ENCODE measurements around the gene CSRNP3. TPM values are rescaled to one million over a fixed set of nuclear protein-coding genes. Genes with fewer than 3 reads are reported as not detected.

The CSRNP3 gene
- total RNA-seq, 1 donor from 2014 or later, result 20.6 TPM

- no peak for DNase-seq
Measured at GRCh38 chr2:165686800-165687199, 217.3 kb downstream of the CSRNP3 start.

- DNase-seq, result no peak
Measured at GRCh38 chr2:165687426-165688002, 218.0 kb downstream of the CSRNP3 start.

- no peak for DNase-seq
Measured at GRCh38 chr2:165691615-165692014, 222.1 kb downstream of the CSRNP3 start.

- no peak for DNase-seq
Measured at GRCh38 chr2:165692906-165693305, 223.4 kb downstream of the CSRNP3 start.

GRCh38 chr2:165693838-165694237 lies 224.3 kb downstream of the CSRNP3 start:
- no peak for DNase-seq

- no peak for DNase-seq
Measured at GRCh38 chr2:165697748-165698443, 228.4 kb downstream of the CSRNP3 start.

- DNase-seq, result peak; percentile 72
Measured at GRCh38 chr2:165698444-165698884, 229.0 kb downstream of the CSRNP3 start.

- DNase-seq, result no peak
Measured at GRCh38 chr2:165699946-165700345, 230.4 kb downstream of the CSRNP3 start.

GRCh38 chr2:165700531-165700930 lies 231.0 kb downstream of the CSRNP3 start:
- peak; percentile 68 for DNase-seq

GRCh38 chr2:165701147-165701546 lies 231.6 kb downstream of the CSRNP3 start:
- no peak for DNase-seq

GRCh38 chr2:165706960-165707487 lies 237.5 kb downstream of the CSRNP3 start:
- DNase-seq, result no peak

- no peak for DNase-seq
Measured at GRCh38 chr2:165716091-165716490, 246.6 kb downstream of the CSRNP3 start.

GRCh38 chr2:165718610-165719210 lies 249.2 kb downstream of the CSRNP3 start:
- no peak for DNase-seq

- DNase-seq, result no peak
Measured at GRCh38 chr2:165720511-165720910, 251.0 kb downstream of the CSRNP3 start.

- DNase-seq, result no peak
Measured at GRCh38 chr2:165725421-165725820, 255.9 kb downstream of the CSRNP3 start.

Other genes with a start within 250 kb of the CSRNP3 start
- 0.31 TPM for gene SCN2A, start 230.3 kb upstream of the CSRNP3 start, total RNA-seq